Endodermal cell (in vitro differentiated cells): Measurements from ENCODE around the gene SMARCC1. TPM values are rescaled to one million over a fixed set of nuclear protein-coding genes. Genes with fewer than 3 reads are reported as not detected.

ENCODE experiments used
- DNase-seq: peaks from one replicate; pipeline ENCODE4 v3.0.0-alpha.2; 2017
- H3K27ac ChIP-seq: 2 replicates; pipeline ENCODE4 v1.5.1; 2013; ENCODE audit warnings: mild to moderate bottlenecking, low read depth, low read length, moderate library complexity
- H3K27me3 ChIP-seq: 2 replicates; pipeline ENCODE4 v1.6.1; 2013; ENCODE audit warnings: mild to moderate bottlenecking, low read length, moderate library complexity; ENCODE audit not compliant: insufficient read depth, control insufficient read depth, poor library complexity, severe bottlenecking
- H3K36me3 ChIP-seq: 2 replicates; pipeline ENCODE4 v1.7.0; 2013; ENCODE audit warnings: mild to moderate bottlenecking, low read length, moderate library complexity; ENCODE audit not compliant: control insufficient read depth, insufficient read depth
- H3K4me1 ChIP-seq: one replicate; pipeline ENCODE4 v1.7.0; 2013; ENCODE audit warnings: low read length; ENCODE audit not compliant: control insufficient read depth, insufficient read depth
- H3K4me3 ChIP-seq: 2 replicates; pipeline ENCODE4 v1.5.1; 2013; ENCODE audit warnings: mild to moderate bottlenecking, low read length, moderate library complexity
- H3K9ac ChIP-seq: 2 replicates; pipeline ENCODE4 v1.6.1; 2013; ENCODE audit warnings: mild to moderate bottlenecking, low read length, moderate library complexity; ENCODE audit not compliant: poor library complexity, severe bottlenecking; ENCODE audit errors: extremely low read depth
- H3K9me3 ChIP-seq: 2 replicates; pipeline ENCODE4 v1.6.1; 2013; ENCODE audit warnings: mild to moderate bottlenecking, low read length, moderate library complexity; ENCODE audit not compliant: control insufficient read depth
- H3K27ac Mint-ChIP-seq: 2 replicates; pipeline ENCODE4 v1.8.0; 2020; ENCODE audit warnings: mixed read lengths
- H3K27me3 Mint-ChIP-seq: 2 replicates; pipeline ENCODE4 v1.8.0; 2021; ENCODE audit warnings: mild to moderate bottlenecking, mixed read lengths; ENCODE audit not compliant: insufficient read depth
- H3K36me3 Mint-ChIP-seq: 2 replicates; pipeline ENCODE4 v1.8.0; 2020; ENCODE audit warnings: low read depth, mixed read lengths
- H3K4me1 Mint-ChIP-seq: 2 replicates; pipeline ENCODE4 v1.8.0; 2020; ENCODE audit warnings: mixed read lengths
- H3K4me3 Mint-ChIP-seq: 2 replicates; pipeline ENCODE4 v1.8.0; 2020; ENCODE audit warnings: mild to moderate bottlenecking, moderate library complexity, mixed read lengths
- H3K9me3 Mint-ChIP-seq: 2 replicates; pipeline ENCODE4 v1.8.0; 2020; ENCODE audit warnings: mild to moderate bottlenecking, mixed read lengths
- CTCF ChIP-seq: fragments of 200-600 bp; sonication (generic); conservative IDR thresholded peaks from 2 replicates; pipeline ENCODE4 v1.5.0; 2021; ENCODE audit warnings: antibody characterized with exemption, mild to moderate bottlenecking
- WGBS, 2 experiments: methylation state at CpG; one replicate each; pipeline versions ENCODE4 v1.1.5 to v1.1.7; 2013; ENCODE audit warnings: missing lambda C conversion rate in 2 of 2, mixed read lengths in 1 of 2; ENCODE audit not compliant: insufficient coverage in 1 of 2, insufficient read length in 1 of 2; 5-methylcytosine and 5-hydroxymethylcytosine counted together
- total RNA-seq, 2 donors: library from RNA; stranded (reverse); fragmentation: NEBNext Ultra II Directional in 1 of 2; extraction: Animal tissue kit (Norgen Biotek cat#: 25700) in 1 of 2; gene quantifications; 2 replicates in 1 of 2; 3 replicates in 1 of 2; pipeline ENCODE4 v1.2.1, GENCODE V29; 2021

SMARCC1 gene
- total RNA-seq, 2 donors from 2014 or later: 200 to 231 TPM

GRCh38 chr3:47588053-47588452 is 193.6 kb downstream of the SMARCC1 start:
- Mint-ChIP-seq H3K36me3 (peaks cover 55% of the 10 kb centered on the region), H3K27me3 (no peaks in the 10 kb centered on the region), H3K4me1 (no peaks in the 10 kb centered on the region), H3K9me3 (no peaks in the 10 kb centered on the region), H3K4me3 (no peak overlapping the region), H3K27ac (no peak overlapping the region)
- Histone ChIP-seq H3K27me3 (no peaks in the 10 kb centered on the region), H3K4me1 (no peaks in the 10 kb centered on the region), H3K27ac (no peak overlapping the region), H3K36me3 (peaks cover 79% of the 10 kb centered on the region), H3K9ac (no peak overlapping the region), H3K9me3 (no peaks in the 10 kb centered on the region), H3K4me3 (no peak overlapping the region)
- DNase-seq: no peak
- 89 to 95% methylated on average over 3 to 7 of the region's 7 CpGs for WGBS, 2 experiments
- TF ChIP-seq CTCF: no peak

DNA sequence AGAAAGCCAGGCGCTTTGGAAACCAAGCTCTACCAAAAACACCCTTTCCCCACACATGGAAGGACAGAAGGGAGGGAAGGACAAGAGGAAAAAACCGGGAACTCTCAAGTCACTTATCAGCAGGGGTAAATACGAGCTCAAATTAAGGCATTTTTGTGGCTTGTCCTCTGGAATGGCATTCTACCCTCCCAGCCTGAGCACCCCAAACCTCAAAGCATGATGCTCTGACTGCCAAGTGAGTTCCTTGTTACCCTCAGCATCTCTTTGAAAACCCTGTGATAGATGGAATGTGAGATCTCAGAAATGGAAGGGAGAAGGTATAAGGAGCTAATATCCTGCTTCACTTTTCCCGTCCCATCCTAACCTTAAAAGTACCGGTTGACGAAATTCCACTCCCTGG is 194.9 kb downstream of the SMARCC1 start:
- 98 to 100% methylated on average over 1 to 6 of the region's 6 CpGs for WGBS, 2 experiments
- Mint-ChIP-seq H3K27me3 (peaks cover 7% of the 10 kb centered on the region), H3K36me3 (peaks cover 54% of the 10 kb centered on the region), H3K4me3 (no peak overlapping the region), H3K9me3 (no peaks in the 10 kb centered on the region), H3K27ac (no peak overlapping the region), H3K4me1 (no peaks in the 10 kb centered on the region)
- Histone ChIP-seq H3K4me1 (no peaks in the 10 kb centered on the region), H3K36me3 (peaks cover 68% of the 10 kb centered on the region), H3K4me3 (no peak overlapping the region), H3K9me3 (no peaks in the 10 kb centered on the region), H3K9ac (no peak overlapping the region), H3K27ac (no peak overlapping the region), H3K27me3 (no peaks in the 10 kb centered on the region)
- DNase-seq: no peak
- no peak for TF ChIP-seq CTCF

DNA sequence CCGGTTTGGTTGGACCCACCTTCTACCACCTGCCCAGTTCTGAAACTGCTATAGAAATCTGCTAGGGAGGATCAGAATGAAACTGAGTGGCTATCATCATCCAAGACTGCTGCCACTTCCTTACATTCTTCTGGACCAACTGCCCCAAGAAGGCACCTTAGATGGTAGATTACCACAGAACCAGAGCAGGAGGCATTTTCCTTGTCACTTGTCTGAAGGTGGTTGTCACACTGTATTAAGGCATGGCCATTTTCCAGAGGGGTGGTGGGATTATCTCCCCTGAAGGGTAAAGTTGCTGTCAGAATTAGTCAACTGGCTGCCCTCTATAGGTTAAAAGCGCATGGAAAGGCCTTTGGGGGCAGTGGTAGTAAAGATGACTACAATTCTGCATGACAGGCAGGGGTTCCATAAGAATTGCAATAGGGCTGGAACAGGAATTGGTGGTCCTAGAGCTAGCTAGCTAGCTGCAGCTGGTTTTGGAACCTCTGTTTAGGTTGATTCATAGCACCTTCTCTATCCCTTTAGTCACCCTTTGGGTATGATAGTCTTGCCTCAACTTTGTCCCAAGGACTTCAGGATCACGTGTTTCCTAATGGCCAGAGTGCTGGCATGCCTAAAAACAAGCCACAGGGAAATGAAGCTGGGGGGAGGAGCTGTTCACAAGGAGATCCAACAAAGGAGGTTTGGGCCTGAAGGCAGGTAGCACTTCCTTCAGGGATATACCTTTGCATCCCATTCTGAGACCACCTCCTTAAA is 198.2 kb downstream of the SMARCC1 start:
- peaks cover 21% of the 10 kb centered on the region for H3K27me3 ChIP-seq
- no peak for DNase-seq
- H3K27ac Mint-ChIP-seq: no peak overlapping the region
- no peak overlapping the region for H3K27ac ChIP-seq
- H3K9ac ChIP-seq: no peak overlapping the region
- H3K9me3 Mint-ChIP-seq: no peaks in the 10 kb centered on the region
- no peak overlapping the region for H3K4me3 ChIP-seq
- H3K4me3 Mint-ChIP-seq: no peak overlapping the region
- peaks cover 30% of the 10 kb centered on the region for H3K36me3 Mint-ChIP-seq
- peaks cover 38% of the 10 kb centered on the region for H3K36me3 ChIP-seq
- peak; percentile 22 for TF ChIP-seq CTCF
- 91 to 100% methylated on average over 2 to 3 of the region's 3 CpGs for WGBS, 2 experiments
- no peaks in the 10 kb centered on the region for H3K4me1 Mint-ChIP-seq
- H3K4me1 ChIP-seq: no peaks in the 10 kb centered on the region
- H3K27me3 Mint-ChIP-seq: peaks cover 35% of the 10 kb centered on the region
- H3K9me3 ChIP-seq: no peaks in the 10 kb centered on the region
